DND-41 (cell line): Measurements from ENCODE around the gene IRAG1.

Experiments used
- CTCF ChIP-seq: IDR thresholded peaks from 2 replicates; pipeline ENCODE4 v1.5.1; 2012; ENCODE audit warnings: borderline replicate concordance, low read length, moderate library complexity, mild to moderate bottlenecking; ENCODE audit not compliant: poor library complexity, severe bottlenecking; ENCODE audit errors: extremely low read depth
- EZH2 ChIP-seq: IDR thresholded peaks from 3 replicates; pipeline ENCODE4 v1.6.1; 2012; ENCODE audit warnings: borderline replicate concordance, low read depth, mild to moderate bottlenecking, moderate library complexity, low read length, inconsistent platforms; ENCODE audit not compliant: severe bottlenecking

GRCh38 chr11:10648871-10649270 lies 44.7 kb downstream of the IRAG1 start:
- TF ChIP-seq CTCF (no peak), EZH2 (no peak)
